CD14-positive monocyte (primary cell): ENCODE data around the gene THSD4. TPM values are rescaled to one million over a fixed set of nuclear protein-coding genes. Genes with fewer than 3 reads are reported as not detected.

Experiments used
- DNase-seq, 3 donors: peaks; one replicate each; pipeline ENCODE4 v3.0.0-alpha.2; 2011 to 2022
- H2AFZ ChIP-seq: 2 replicates; pipeline ENCODE4 v1.6.0; 2012; ENCODE audit warnings: mild to moderate bottlenecking, low read depth, low read length, inconsistent platforms; ENCODE audit not compliant: insufficient read depth, poor library complexity, severe bottlenecking
- H3K27ac ChIP-seq, 2 donors: 1 replicate in 1 of 2; 2 replicates in 1 of 2; pipeline ENCODE4 v1.5.1; 2012 to 2013; ENCODE audit warnings: low read length in 2 of 2, control low read depth in 1 of 2, inconsistent platforms in 1 of 2, low read depth in 1 of 2, mild to moderate bottlenecking in 1 of 2
- H3K27me3 ChIP-seq, 2 donors: one replicate each; pipeline versions ENCODE4 v1.6.0 to v1.6.1; 2011 to 2013; ENCODE audit warnings: low read length in 2 of 2; ENCODE audit not compliant: control insufficient read depth in 2 of 2, insufficient read depth in 2 of 2
- H3K36me3 ChIP-seq, 2 donors: replicated peaks in 1 of 2; 1 replicate in 1 of 2; 2 replicates in 1 of 2; pipeline versions ENCODE4 v1.5.1 to v1.6.1; 2012 to 2013; ENCODE audit warnings: low read length in 2 of 2, control low read depth in 1 of 2, inconsistent platforms in 1 of 2, mild to moderate bottlenecking in 1 of 2; ENCODE audit not compliant: insufficient read depth in 2 of 2, control insufficient read depth in 1 of 2
- H3K4me1 ChIP-seq, 2 donors: 1 replicate in 1 of 2; 2 replicates in 1 of 2; pipeline versions ENCODE4 v1.5.1 to v1.6.1; 2012 to 2013; ENCODE audit warnings: low read length in 2 of 2, control low read depth in 1 of 2, inconsistent platforms in 1 of 2, mild to moderate bottlenecking in 1 of 2, moderate library complexity in 1 of 2; ENCODE audit not compliant: insufficient read depth in 2 of 2, control insufficient read depth in 1 of 2
- H3K4me2 ChIP-seq: replicated peaks from 2 replicates; pipeline ENCODE3; 2012; ENCODE audit warnings: low read length, moderate library complexity, mild to moderate bottlenecking; ENCODE audit not compliant: poor library complexity, severe bottlenecking; ENCODE audit errors: extremely low read depth
- H3K4me3 ChIP-seq, 3 experiments: fragments of 200-600 bp in 1 of 3; sonication (generic) in 1 of 3; replicated peaks in 1 of 3; 1 replicate in 2 of 3; 2 replicates in 1 of 3; pipeline ENCODE4 v1.5.1; 2011 to 2013; ENCODE audit warnings: low read length in 3 of 3, mild to moderate bottlenecking in 3 of 3, control low read depth in 2 of 3, low read depth in 2 of 3, inconsistent platforms in 1 of 3, moderate library complexity in 1 of 3
- H3K79me2 ChIP-seq: 2 replicates; pipeline ENCODE4 v1.6.0; 2012; ENCODE audit warnings: mild to moderate bottlenecking, control low read depth, inconsistent platforms, low read length, moderate library complexity; ENCODE audit not compliant: insufficient read depth
- H3K9ac ChIP-seq: 2 replicates; pipeline ENCODE4 v1.6.0; 2017; ENCODE audit warnings: low read length, mild to moderate bottlenecking; ENCODE audit not compliant: insufficient read depth, poor library complexity, severe bottlenecking
- H3K9me3 ChIP-seq, 2 donors: replicated peaks in 1 of 2; 1 replicate in 1 of 2; 2 replicates in 1 of 2; pipeline versions ENCODE4 v1.5.1 to v1.6.1; 2012 to 2013; ENCODE audit warnings: low read length in 2 of 2, control low read depth in 1 of 2; ENCODE audit not compliant: control insufficient read depth in 1 of 2, insufficient read depth in 1 of 2
- H4K20me1 ChIP-seq: 2 replicates; pipeline ENCODE4 v1.6.0; 2012; ENCODE audit warnings: mild to moderate bottlenecking, low read length, control low read depth, moderate library complexity; ENCODE audit not compliant: insufficient read depth
- H3K27ac Mint-ChIP-seq, 7 donors: one replicate each; pipeline ENCODE4 v1.8.0; 2020; ENCODE audit warnings: mild to moderate bottlenecking in 7 of 7, mixed read lengths in 7 of 7, moderate library complexity in 6 of 7, inconsistent platforms in 2 of 7
- H3K27me3 Mint-ChIP-seq, 3 donors: one replicate each; pipeline ENCODE4 v1.8.0; 2021 to 2022; ENCODE audit warnings: low read depth in 3 of 3, mild to moderate bottlenecking in 3 of 3, mixed read lengths in 3 of 3, moderate library complexity in 3 of 3, inconsistent platforms in 1 of 3
- H3K36me3 Mint-ChIP-seq, 2 donors: one replicate each; pipeline ENCODE4 v1.8.0; 2020; ENCODE audit warnings: mixed read lengths in 2 of 2, inconsistent platforms in 1 of 2, mild to moderate bottlenecking in 1 of 2
- H3K4me1 Mint-ChIP-seq: one replicate; pipeline ENCODE4 v1.8.0; 2020; ENCODE audit warnings: mild to moderate bottlenecking, mixed read lengths
- H3K4me3 Mint-ChIP-seq, 2 donors: one replicate each; pipeline ENCODE4 v1.8.0; 2020; ENCODE audit warnings: mild to moderate bottlenecking in 2 of 2, mixed read lengths in 2 of 2, moderate library complexity in 1 of 2
- H3K9me3 Mint-ChIP-seq, 7 donors: one replicate each; pipeline ENCODE4 v1.8.0; 2020 to 2022; ENCODE audit warnings: mixed read lengths in 7 of 7, mild to moderate bottlenecking in 6 of 7, moderate library complexity in 6 of 7, inconsistent platforms in 2 of 7
- CTCF ChIP-seq: fragments of 200-600 bp; IDR thresholded peaks from one replicate; pipeline ENCODE4 v1.8.0; 2022; ENCODE audit warnings: antibody characterized with exemption, mild to moderate bottlenecking
- WGBS: methylation state at CpG from one replicate; pipeline ENCODE4 v1.1.5; 2013; ENCODE audit warnings: missing lambda C conversion rate; ENCODE audit not compliant: insufficient coverage; 5-methylcytosine and 5-hydroxymethylcytosine counted together
- intact Hi-C, 2 donors: fragments of 100-400 bp; cut with micrococcal nuclease; formaldehyde crosslinking; loops; one replicate each; pipeline versions ENCODE4 v1.15.0 to v1.15.1; 2023
- polyA plus RNA-seq, 3 donors: library from polyadenylated mRNA; depleted of rRNA in 1 of 3; unstranded in 2 of 3; stranded (reverse) in 1 of 3; fragments of 300-500 nt in 2 of 3; fragments of >200 nt in 1 of 3; fragmentation: Illumina TruSeq in 2 of 3; gene quantifications; 1 replicate in 2 of 3; 2 replicates in 1 of 3; pipeline ENCODE4 v1.2.3, GENCODE V29; 2012 to 2021

Gene THSD4
- polyA plus RNA-seq, 3 donors = not detected

- Mint-ChIP-seq H3K9me3 (peaks cover 0 to 5% (median 0%) of the 10 kb centered on the region in 7 donors), H3K36me3 (no peaks in the 10 kb centered on the region), H3K4me3 (no peak overlapping the region), H3K27me3 (peaks cover 0 to 6% (median 3%) of the 10 kb centered on the region in 3 donors), H3K27ac (no peak overlapping the region), H3K4me1 (no peaks in the 10 kb centered on the region)
- H3K4me3 ChIP-seq = no peak overlapping the region
- H3K4me2 ChIP-seq = no peak overlapping the region
- no peak for DNase-seq
- H4K20me1 ChIP-seq = no peaks in the 10 kb centered on the region
- H3K9ac ChIP-seq = no peak overlapping the region
- H3K27me3 ChIP-seq = peaks cover 0 to 3% of the 10 kb centered on the region in 2 donors
- H3K36me3 ChIP-seq = no peaks in the 10 kb centered on the region
- no peak for TF ChIP-seq CTCF
- H2AFZ ChIP-seq = no peak overlapping the region
- H3K27ac ChIP-seq = no peak overlapping the region
- 80% methylated on average over 1 of the region's 4 CpGs for WGBS
- no peaks in the 10 kb centered on the region for H3K9me3 ChIP-seq
- intact Hi-C loops = no loop called here
- no peaks in the 10 kb centered on the region for H3K79me2 ChIP-seq
- H3K4me1 ChIP-seq = no peaks in the 10 kb centered on the region
These were observed 392.9 kb downstream of the THSD4 start for GRCh38 chr15:71508081-71508682.

GRCh38 chr15:71509139-71509538, 393.9 kb downstream of the THSD4 start:
- intact Hi-C loops = no loop called here
- no peaks in the 10 kb centered on the region for H3K36me3 ChIP-seq
- H3K9ac ChIP-seq = no peak overlapping the region
- no peak overlapping the region for H2AFZ ChIP-seq
- H3K79me2 ChIP-seq = no peaks in the 10 kb centered on the region
- H3K4me1 ChIP-seq = no peaks in the 10 kb centered on the region
- peaks cover 0 to 3% of the 10 kb centered on the region in 2 donors for H3K27me3 ChIP-seq
- H3K27ac ChIP-seq = no peak overlapping the region
- no peaks in the 10 kb centered on the region for H3K36me3 Mint-ChIP-seq
- TF ChIP-seq CTCF = no peak
- peaks cover 0 to 2% (median 0%) of the 10 kb centered on the region in 7 donors for H3K9me3 Mint-ChIP-seq
- no peaks in the 10 kb centered on the region for H3K9me3 ChIP-seq
- H3K27me3 Mint-ChIP-seq = peaks cover 0 to 4% (median 3%) of the 10 kb centered on the region in 3 donors
- no peak overlapping the region for H3K4me3 ChIP-seq
- H3K27ac Mint-ChIP-seq = no peak overlapping the region
- no peak overlapping the region for H3K4me2 ChIP-seq
- WGBS = no CpG with 5 or more reads among the region's 1 CpG
- H4K20me1 ChIP-seq = no peaks in the 10 kb centered on the region
- no peaks in the 10 kb centered on the region for H3K4me1 Mint-ChIP-seq
- no peak overlapping the region for H3K4me3 Mint-ChIP-seq
- DNase-seq = no peak
